Activated T-cell treated with anti-CD3 and anti-CD28 coated beads, Interleukin-2, amount 50 U/mL, for 48 hours (primary cell): Measurements from ENCODE around the gene PPID.
"Not testable (repeated sequence)": the region's sequence is repeated elsewhere in the genome, so short reads cannot be mapped to it uniquely, and the experiment has no call there.

Experiments used
- DNase-seq, 2 experiments: peaks; one replicate each; pipeline ENCODE4 v3.0.0-alpha.2; 2020

PPID gene

DNA sequence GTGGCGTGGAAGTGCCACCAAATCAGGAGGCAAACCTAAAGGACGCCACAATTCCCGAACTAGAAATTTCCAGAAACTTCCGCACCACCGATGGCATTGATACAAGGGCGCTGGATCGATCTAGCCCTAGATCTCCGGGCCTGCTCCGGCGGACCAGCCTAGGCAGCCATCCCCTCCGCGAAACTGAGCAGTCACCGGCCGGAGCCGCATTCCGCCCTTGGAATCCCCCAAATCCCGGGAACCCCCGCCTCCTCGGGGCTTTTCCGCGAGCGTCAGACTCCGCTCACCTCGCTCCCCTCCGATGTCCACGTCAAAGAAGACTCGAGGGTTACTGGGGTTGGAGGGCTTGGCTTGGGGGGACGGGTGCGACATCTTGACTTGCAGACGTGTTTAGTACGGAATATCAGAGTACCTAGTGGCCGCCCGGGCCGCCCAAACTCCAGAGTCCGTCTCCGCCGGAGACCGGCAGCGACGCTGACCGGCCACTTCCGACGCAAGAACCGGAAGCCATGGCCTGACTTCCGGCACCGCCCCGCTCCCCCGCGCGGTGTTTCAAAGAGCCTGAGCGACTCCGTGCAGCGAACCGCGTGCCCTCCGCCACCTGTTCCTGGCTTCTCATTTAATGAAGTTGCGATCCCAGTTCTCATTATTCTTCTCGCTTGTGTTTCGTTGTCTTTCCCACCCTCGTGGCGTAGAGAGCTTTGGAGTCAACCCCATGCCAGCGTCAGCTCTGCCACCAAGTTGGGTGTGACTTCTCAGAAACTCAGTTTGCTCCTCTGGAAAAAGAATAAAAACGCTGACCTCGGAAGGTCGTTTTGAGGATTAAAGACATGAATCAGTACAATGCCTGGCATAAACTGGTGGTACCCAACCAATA lies at the start of gene PPID:
Gene PPID (minus strand): TSS at position 480 of the 877 bp plus-strand sequence. CDS start 108 bp downstream, at position 372.
- peak; percentile 91 for DNase-seq

DNA sequence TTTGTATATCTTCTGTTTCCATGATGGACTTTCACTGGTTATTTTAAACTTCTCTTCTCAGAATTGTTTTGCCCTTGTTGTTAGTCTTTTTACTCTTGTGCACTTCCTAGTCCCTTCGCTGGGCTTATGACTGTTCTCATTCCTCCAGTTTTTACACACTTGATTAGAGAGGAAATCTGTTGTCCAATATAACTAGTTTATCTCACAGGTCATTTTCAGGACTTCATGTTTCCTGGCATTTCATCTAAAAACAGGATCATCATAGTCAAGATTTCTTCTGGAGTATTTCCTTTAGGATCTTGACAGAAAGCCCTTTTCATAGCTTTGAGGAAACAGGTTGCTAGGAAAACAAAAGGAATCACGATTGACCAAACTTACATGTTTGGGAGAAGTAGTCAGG lies 48.6 kb upstream of the PPID start:
- DNase-seq = no peak

DNA sequence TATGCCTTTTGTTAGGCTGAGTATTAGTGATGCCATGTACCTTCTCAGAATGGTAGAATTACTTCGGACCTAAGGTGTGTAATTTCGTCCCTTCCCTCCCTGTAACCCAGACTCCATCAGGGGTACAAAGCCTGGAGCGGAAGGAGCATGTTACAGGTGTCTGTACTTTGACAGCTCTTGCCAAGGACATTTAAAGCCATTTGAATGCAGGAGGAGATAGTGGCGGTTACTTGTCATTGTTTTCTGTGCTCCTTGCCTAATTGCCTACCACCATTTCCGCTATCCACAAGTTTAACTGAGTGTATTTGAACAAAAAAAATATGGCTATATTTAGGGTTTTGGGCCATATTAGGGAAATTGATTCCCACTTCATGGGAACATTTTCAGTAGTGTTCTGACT lies 47.5 kb upstream of the PPID start:
- DNase-seq = no peak

DNA sequence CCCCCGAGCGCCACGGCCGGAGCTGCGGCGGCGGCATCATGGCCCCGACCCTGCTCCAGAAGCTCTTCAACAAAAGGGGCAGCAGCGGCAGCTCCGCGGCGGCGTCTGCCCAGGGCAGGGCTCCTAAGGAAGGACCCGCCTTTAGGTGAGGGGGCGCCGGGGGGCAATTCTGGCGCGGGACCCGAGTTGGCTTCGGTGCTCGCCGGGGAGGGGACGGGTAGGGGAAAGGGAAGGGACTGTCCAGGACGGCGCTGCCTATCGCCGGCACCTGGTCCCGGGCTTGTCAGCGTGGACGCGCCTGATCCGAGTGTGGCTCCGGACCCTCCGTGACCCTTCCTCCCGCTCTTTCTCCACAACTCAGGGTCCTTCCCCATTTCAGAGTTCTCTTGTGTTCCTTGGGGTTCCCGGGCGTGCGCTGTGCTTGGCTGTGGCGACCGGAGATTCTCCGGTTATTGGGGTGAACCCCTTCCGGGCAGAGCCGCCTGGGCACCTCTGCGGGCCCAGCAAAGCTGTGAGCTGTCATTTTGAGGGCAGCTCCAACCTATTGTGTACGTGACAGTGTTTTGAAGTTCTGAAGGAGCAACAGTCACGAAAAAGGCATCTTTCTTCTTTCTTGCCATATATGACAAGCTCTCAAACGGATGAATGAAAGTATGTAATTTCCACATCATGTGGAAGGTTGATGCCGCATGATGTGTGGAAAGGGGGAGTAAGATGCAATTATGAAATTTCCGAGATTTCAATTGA lies 46.2 kb upstream of the PPID start:
- DNase-seq = peak; percentile 67 to 68

DNA sequence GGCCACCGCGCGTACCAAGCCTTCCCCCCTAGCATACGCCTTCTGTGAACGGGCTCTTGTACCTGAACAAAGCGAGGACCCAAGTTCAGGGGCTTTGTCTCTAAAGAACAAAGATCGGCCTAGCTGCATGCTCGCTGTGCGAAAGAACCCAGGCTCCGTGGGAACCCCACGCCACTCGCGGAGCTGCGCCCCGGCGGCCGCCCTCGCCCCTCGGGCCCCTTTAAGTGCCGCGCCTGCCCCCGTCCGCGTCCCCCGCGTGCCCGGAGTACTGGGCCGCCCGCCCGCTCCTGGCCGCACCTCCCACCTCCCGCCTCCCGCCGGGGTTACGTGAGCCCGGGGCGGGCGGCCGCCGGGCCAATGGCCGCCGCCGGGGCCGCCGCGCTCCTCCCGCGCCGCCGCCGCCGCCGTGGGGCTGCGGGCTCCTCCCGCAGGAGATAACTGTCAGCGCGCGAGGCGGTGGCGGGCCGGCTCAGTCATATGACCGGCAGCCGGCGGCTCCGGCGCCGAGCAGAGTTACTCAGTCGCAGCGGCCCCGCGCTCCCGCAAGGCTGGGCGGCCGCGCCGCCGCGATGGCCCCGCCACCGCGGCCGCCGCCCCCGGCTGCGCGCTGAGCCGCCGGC lies 45.5 kb upstream of the PPID start, which contains the start of gene FNIP2:
Gene FNIP2 (plus strand): TSS at position 472 of the 620 bp plus-strand sequence. CDS start 187 bp downstream, outside the sequence.
- DNase-seq = peak; percentile 70 to 75

DNA sequence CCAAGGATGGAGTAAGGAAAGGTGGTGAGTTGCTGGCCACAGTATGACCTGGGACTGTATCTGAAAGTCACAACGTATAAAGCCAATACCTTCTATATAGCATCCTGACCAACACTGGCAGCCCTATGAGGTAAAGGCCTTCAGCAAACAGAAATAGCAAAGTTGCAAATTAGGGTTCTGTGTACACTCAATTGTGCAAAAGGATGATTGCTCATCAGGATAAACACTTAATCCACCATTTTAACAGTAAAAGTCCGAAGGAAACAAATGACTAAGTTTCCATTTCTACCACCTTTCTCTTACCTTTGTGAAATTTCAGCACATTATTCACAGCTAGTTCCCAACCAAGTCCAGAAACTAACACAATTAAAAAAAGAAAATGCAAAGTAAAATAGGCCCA lies 44.3 kb upstream of the PPID start:
- no peak for DNase-seq

DNA sequence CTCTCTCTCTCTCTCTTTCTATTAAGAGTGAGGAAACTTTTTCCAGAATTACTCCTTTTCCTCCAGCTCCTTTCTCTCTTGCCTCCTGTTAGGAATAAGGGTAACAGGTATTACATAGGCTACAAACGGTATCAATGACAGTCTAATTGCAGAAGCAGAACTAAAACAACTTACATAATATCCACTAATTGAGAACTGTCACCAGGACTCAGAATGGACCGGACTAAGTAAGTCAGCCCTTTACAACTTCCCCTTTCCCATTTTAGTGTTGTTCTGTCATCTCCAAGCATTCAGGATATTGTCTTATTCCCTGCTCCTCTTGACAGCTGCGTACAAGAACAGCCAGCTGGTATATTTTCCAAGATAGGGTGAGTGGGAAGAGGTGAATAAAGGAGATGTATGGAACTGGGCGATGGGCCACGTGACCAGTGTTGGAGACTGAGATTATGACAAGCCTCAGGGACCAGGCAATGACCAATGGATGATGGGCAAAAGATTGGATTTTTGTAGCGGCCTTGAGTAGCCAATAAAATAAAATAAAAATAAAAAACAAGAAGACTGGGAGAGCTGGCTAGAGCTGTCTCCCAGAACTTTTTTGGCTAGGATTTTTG lies 43.3 kb upstream of the PPID start:
- DNase-seq = no peak

DNA sequence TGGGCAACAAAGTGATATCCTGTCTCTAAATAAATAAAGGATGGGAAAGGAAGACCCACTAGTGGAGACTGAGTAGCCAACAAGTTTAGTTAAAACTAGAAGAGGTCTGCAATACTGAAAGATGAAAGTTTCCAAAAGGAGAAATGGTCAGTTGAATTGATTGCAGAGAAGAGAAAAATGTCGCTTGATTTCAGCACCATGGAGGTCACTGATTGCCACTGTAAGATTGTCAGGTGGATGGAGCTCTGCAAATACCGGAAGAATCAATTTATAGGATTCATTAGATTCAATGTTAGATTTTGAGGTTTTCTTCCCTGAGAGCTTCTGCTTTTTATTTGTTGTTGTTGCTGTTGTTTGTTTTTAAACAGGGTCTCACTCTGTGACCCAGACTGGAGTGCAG lies 40.3 kb upstream of the PPID start:
- DNase-seq = no peak

DNA sequence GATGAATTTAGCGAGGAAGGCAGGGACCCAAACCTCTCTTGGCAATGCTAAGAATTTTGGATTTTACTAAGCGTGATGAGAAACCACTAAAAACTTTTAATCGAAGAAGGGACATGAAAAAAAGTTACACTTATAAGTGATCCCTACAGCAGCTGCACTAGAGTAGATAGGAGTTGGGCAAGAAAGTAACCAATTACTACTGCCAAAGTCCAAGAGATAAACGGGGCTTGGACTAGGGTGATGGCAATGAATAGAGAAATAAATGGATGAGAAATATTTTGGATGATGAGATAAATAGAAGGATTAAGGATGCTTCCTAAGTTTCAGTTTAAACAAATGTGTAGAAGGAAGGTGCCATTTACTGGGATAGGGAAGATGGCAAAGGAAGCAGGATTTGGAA lies 39.4 kb upstream of the PPID start:
- no peak for DNase-seq

DNA sequence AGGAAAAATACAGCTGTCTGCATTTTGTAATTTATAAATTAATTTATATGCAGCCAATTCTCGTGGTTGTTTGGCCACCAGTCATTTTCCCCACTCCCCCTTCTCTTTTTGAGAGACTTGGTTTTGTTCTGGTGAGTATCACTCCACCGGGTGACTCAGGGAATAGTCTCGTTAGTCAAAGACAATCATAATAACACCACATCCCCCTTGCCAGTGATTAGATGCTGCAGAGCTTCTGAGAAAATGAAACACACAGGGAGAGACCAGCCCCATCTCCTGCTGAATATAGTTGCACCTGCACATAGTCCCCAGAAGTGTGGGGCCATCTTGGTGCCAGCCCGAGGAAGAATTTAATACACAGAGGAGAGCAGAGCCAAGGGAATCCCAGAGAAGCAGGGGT lies 37.7 kb upstream of the PPID start:
- DNase-seq = no peak

DNA sequence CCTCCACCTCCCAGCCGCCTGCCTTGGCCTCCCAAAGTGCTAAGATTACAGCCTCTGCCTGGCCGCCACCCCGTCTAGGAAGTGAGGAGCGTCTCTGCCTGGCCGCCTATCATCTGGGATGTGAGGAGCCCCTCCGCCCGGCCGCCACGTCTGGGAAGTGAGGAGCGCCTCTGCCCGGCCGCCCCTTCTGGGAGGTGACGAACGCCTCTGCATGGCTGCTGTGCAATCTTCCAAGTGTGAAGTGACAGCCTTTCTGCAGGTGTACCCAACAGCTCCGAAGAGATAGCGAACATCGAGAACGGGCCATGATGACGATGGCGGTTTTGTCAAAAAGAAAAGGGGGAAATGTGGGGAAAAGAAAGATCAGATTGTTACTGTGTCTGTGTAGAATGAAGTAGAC lies 36.3 kb upstream of the PPID start:
- DNase-seq = not testable (repeated sequence)

DNA sequence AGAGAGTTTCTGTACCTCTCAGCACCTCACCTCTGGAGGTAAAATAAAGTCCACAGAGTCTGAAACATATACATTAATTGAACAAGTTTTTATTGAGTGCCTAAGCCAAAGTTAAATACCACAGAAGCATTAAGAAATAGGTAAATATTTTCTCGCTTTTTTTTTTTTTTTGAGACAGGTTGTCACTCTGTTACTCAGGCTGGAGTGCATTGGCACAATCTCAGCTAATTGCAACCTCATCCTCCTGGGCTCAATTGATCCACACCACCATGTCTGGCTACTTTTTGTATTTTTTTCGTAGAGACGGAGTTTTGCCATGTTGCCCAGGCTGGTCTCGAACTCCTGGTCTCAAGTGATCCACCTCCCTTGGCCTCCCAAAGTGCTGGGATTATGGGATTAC lies 35.5 kb upstream of the PPID start:
- no peak for DNase-seq

DNA sequence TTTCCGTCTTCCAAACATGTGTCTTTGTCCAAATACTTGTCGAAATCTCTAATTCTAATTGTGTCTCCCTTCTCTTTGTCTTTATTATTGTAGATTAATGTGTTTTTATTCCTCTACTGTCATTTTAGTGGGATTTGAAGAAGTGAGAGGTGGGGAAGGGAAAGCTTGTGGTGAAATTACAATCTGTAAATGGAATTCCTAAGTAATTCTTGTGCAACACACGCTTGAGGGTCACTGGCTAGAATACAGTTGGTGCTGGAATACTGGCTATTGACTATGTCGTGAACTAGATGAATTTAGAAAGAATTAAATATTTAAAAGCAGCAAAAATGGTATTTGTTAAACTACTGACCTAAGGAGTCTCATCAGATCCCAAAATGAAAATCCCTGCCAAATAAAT lies 34.9 kb upstream of the PPID start:
- DNase-seq = no peak

DNA sequence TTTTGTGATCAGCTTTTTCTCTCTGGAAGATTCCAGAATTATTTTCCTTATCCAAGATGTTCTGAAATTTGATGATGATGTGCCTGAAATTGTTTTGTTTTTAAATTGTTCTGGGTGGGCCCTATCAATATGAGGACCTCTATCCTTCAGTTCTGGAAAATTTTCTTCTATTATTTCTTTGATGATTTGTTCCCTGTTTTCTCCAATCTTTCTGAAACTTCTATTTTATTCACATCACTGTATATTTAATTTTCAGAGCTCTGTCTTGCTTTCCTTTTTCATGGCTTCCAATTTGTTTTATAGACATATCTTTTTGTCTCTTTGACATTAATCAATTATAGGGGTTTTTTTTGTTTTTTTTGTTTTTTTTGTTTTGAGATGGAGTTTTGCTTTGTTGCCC lies 33.4 kb upstream of the PPID start:
- no peak for DNase-seq

DNA sequence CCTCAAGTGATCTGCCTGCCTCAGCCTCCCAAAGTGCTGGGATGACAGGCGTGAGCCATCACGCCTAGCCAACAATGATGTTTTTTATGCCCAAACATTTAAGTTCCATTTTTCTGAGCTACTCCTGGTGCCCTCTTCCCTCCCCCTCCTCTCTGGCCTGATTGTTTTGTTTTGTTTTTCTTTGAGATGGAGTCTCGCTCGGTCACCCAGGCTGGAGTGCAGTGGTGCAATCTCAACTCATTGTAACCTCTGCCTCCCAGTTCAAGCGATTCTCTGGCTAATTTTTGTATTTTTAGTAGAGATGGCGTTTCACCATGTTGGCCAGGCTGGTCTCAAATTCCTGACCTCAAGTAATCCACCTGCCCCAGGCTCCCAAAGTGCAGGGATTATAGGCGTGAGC lies 32.6 kb upstream of the PPID start:
- not testable (repeated sequence) for DNase-seq

DNA sequence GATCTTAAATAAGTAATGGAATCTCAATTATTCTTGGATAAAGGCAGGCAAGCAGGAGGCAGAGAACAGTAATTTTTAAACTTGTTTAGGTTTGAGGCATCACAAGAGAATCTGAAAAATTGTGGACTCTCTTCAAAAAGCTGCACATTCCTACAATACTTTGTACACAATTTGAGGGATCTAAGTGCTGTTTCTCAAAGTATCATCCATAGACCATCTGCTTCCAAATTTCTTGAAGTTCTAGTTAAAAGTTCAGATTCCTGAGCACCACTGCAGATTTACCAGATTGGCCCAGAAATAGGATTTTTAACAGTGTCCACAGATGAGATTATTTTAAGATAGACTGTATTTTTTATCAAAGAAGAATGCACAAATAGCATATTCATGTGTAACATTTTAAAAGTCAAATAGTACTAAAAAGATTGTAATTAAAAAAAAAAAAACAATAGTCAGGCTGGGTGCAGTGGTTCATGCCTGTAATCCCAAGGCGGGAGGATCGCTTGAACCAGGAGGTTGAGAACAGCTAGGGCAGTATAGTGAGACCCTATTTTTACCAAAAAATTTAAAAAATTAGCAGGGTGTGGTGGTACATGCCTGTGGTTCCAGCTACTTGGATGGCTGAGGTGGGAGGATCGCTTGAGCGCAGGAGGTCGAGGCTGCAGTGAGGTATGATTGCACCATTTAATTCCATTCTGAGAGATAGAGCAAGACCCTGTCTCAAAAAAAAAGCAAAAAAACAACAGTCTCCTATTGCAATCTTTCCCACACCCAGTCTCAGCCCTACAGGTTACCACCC lies 31.4 kb upstream of the PPID start:
- no peak for DNase-seq

DNA sequence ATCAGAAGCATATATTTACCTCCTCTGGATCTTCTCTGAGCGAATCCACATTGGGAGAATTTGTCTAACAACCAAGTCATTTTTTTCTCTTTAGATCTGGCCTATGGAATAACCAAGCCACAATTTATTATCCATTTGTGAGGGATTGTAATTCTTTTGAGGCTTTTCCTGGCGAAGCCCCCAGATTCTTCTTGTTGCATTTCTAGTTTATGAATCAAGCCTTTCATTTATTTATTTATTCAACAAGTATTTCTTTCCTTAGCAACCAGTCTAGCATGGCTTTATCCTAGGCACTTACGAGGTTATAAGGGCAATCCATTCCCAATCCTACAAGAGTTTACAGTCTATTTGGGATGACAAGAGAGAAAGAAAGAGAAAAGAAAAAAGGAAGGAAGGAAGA lies 27.2 kb upstream of the PPID start:
- DNase-seq = no peak

DNA sequence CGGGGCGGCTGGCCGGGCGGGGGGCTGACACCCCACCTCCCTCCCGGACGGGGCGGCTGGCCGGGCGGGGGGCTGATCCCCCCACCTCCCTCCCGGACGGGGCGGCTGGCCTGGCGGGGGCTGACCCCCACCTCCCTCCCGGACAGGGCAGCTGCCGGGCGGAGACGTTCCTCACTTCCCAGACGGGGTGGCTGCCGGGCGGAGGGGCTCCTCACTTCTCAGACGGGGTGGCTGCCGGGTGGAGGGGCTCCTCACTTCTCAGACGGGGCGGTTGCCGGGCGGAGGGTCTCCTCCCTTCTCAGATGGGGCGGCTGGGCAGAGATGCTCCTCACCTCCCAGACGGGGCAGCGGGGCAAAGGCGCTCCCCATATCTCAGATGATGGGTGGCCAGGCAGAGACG lies 23.3 kb upstream of the PPID start:
- DNase-seq = not testable (repeated sequence)

DNA sequence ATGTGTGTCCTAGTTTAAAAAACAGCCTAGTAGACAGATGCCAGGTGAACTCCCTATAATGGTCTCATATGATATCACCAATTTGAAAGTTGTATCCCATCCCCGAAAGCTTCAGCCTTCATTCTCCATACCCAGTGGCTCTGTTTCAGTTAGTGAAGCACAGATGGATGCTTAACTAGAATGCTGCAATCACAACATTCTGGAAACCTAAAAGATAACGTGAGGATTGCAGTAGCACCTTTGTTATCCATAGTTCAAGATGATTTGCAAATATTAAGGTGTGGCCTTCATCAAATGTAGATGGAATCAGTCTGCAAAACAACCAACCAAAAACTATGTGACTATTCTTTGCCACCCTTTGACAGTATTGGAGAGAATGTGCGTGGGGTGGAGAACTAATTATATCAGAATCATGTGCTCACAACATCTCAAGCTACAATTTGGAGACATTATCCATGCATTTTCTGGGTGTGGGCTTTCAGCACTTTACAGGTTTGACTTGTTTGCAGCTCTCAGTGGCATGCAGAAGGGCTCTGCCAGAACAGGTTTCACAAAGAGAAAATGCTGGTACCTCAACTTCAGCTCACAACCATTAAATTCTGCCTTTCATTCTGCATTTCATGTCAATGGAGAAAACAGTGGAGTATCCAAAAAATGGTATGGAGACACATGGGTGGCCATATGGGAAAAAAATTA lies 18.3 kb upstream of the PPID start:
- DNase-seq = no peak

DNA sequence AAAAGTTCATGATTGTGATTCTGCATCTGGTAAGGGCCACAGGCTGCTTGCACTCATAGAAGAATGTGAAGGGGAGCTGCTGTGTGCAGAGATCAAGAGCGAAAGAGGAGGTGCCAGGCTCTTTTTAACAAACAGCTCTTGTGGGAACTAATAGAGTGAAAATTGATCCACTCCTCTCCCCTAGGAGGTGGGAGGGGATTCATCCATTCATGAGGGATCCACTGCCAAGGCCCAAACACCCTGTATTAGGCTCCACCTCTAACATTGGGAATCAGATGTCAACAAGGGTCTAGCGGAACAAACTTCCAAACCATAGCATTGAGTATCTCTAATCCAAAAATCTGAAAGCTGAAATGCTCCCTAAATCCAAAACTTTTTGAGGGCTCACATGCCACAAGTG lies 16.4 kb upstream of the PPID start:
- DNase-seq = no peak

DNA sequence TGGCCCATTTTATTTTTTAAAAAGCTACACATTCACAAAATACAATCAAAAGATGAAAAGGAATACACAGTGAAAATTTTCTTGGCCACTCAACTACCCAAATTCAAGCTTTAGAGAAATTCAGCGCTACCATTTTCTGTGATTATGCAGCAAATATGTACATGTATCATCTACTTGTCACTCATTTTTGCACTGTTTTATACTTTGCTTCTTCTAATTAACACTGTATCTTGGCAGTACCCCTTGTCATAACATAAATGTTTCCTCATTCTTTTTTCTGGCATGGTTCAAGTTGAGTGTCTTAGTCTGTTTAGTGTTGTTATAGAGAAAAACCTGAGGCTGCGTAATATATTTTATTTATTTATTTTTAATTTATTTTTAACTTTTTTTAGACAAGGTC lies 15.7 kb upstream of the PPID start:
- DNase-seq = no peak
